CD4-positive, alpha-beta T cell (primary cell): ENCODE data around the gene LIN7C. TPM values are rescaled to one million over a fixed set of nuclear protein-coding genes. Genes with fewer than 3 reads are reported as not detected.

Source experiments
- ATAC-seq: fragments of 200-7000 bp; cut with Tn5 transposase; one replicate; pipeline ENCODE4 v1.10.0; 2022; ENCODE audit warnings: mild to moderate bottlenecking; ENCODE audit not compliant: poor library complexity
- CTCF ChIA-PET: fragments of 350-600 bp; sonication (Branson Sonifier 250); formaldehyde crosslinking; loops from one replicate; lab custom pipeline; 2021; ENCODE audit warnings: antibody characterized with exemption, inconsistent platforms; lab: Charles Lee
- POLR2A ChIA-PET: fragments of 350-600 bp; sonication (Branson Sonifier 250); formaldehyde crosslinking; loops from one replicate; lab custom pipeline; 2021; ENCODE audit warnings: antibody characterized with exemption, inconsistent platforms; lab: Charles Lee
- DNase-seq, 14 experiments: peaks; one replicate each; pipeline ENCODE4 v3.0.0-alpha.2; 2013 to 2020; ENCODE audit warnings: mixed read lengths in 2 of 14
- H3K27ac ChIP-seq, 2 donors: one replicate each; pipeline versions ENCODE4 v1.5.1 to v1.7.0; 2013; ENCODE audit warnings: low read length in 2 of 2, low read depth in 1 of 2, mild to moderate bottlenecking in 1 of 2
- H3K27me3 ChIP-seq, 2 experiments: 1 replicate in 1 of 2; 2 replicates in 1 of 2; pipeline versions ENCODE4 v1.6.1 to v1.7.0; 2013; ENCODE audit warnings: low read length in 2 of 2, control low read depth in 1 of 2, mild to moderate bottlenecking in 1 of 2, moderate library complexity in 1 of 2; ENCODE audit not compliant: insufficient read depth in 2 of 2, control insufficient read depth in 1 of 2
- H3K36me3 ChIP-seq: one replicate; pipeline ENCODE4 v1.6.1; 2013; ENCODE audit warnings: low read length, control low read depth; ENCODE audit not compliant: insufficient read depth
- H3K4me1 ChIP-seq: one replicate; pipeline ENCODE4 v1.6.1; 2013; ENCODE audit warnings: low read length, control low read depth; ENCODE audit not compliant: insufficient read depth
- H3K4me3 ChIP-seq: one replicate; pipeline ENCODE4 v1.5.1; 2013; ENCODE audit warnings: mild to moderate bottlenecking, low read length, moderate library complexity
- H3K9me3 ChIP-seq, 2 experiments: 1 replicate in 1 of 2; 2 replicates in 1 of 2; pipeline versions ENCODE4 v1.6.1 to v1.7.0; 2013; ENCODE audit warnings: low read length in 2 of 2, mild to moderate bottlenecking in 2 of 2, control low read depth in 1 of 2, moderate library complexity in 1 of 2; ENCODE audit not compliant: control insufficient read depth in 1 of 2, insufficient read depth in 1 of 2
- H3K27ac Mint-ChIP-seq: one replicate; pipeline ENCODE4 v1.8.0; 2020; ENCODE audit warnings: mixed read lengths
- H3K27me3 Mint-ChIP-seq: one replicate; pipeline ENCODE4 v1.8.0; 2021; ENCODE audit warnings: mixed read lengths
- H3K36me3 Mint-ChIP-seq: one replicate; pipeline ENCODE4 v1.8.0; 2021; ENCODE audit warnings: low read depth, mixed read lengths
- H3K4me1 Mint-ChIP-seq: one replicate; pipeline ENCODE4 v1.8.0; 2021; ENCODE audit warnings: low read depth, mixed read lengths
- H3K4me3 Mint-ChIP-seq: one replicate; pipeline ENCODE4 v1.8.0; 2020; ENCODE audit warnings: mild to moderate bottlenecking, mixed read lengths
- H3K9me3 Mint-ChIP-seq: one replicate; pipeline ENCODE4 v1.8.0; 2020; ENCODE audit warnings: mixed read lengths
- intact Hi-C, 2 experiments: fragments of 100-400 bp; cut with DNase I in 1 of 2; cut with micrococcal nuclease in 1 of 2; formaldehyde crosslinking; loops; one replicate each; pipeline versions ENCODE4 v1.15.1 to v1.9.0; 2023 to 2025; cut with DNase I, micrococcal nuclease
- total RNA-seq, 174 experiments: library from RNA in 2 of 174; stranded (reverse) in 2 of 174; gene quantifications; one replicate each; pipeline ENCODE4 v1.2.3 and lab custom pipeline; 2021 to 2026
- TF ChIP-seq, protein P1 (sequence below): fragments of 200-600 bp; IDR thresholded peaks from one replicate; pipeline ENCODE4 v1.8.0; 2022; ENCODE audit warnings: antibody characterized with exemption, mild to moderate bottlenecking

The LIN7C gene
- total RNA-seq, 2 experiments from 2014 or later, result 27.1 to 27.6 TPM

DNA sequence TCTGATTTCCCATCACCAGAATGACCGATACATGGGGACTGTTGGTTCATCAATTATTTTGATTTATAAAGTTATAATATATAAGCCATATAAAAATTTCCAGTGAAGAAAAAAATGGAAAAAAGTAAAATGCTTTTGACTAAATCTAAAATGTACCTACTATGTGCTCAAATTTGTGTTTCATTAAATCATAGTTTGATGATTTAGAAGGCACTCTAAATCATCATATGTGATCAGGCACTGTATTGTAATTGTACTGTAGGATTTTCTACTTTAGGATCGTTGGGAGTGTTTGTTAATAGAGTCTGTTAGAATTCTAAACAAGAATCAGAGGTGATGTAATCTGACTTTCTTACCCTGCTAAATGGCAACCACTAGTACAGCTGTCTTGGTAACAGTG, 2.4 kb downstream of the LIN7C start:
- intact Hi-C loops, result loop anchor here in 1 of 2 experiments (10.0 kb wide), 1 partner anchor 139 kb away; the partner anchor contains the start of gene CCDC34
- peaks cover 66% of the 10 kb centered on the region for H3K36me3 Mint-ChIP-seq
- no peak for DNase-seq
- H3K4me3 Mint-ChIP-seq, result peak overlapping the region; percentile 71
- H3K9me3 Mint-ChIP-seq, result no peaks in the 10 kb centered on the region
- POLR2A ChIA-PET, result no interaction called here
- no peak overlapping the region for H3K4me3 ChIP-seq
- H3K27me3 Mint-ChIP-seq, result no peaks in the 10 kb centered on the region
- no peak for ATAC-seq
- no peaks in the 10 kb centered on the region for H3K27me3 ChIP-seq
- H3K4me1 ChIP-seq, result peaks cover 20% of the 10 kb centered on the region
- H3K27ac Mint-ChIP-seq, result peak overlapping the region; percentile 99
- CTCF ChIA-PET, result interaction anchor here (1.0 kb wide), 1 partner anchor 18 kb away, joined by 3 read pairs; no protein-coding TSS in a partner anchor
- peaks cover 26% of the 10 kb centered on the region for H3K36me3 ChIP-seq
- H3K9me3 ChIP-seq, result no peaks in the 10 kb centered on the region
- TF ChIP-seq, protein P1, sequence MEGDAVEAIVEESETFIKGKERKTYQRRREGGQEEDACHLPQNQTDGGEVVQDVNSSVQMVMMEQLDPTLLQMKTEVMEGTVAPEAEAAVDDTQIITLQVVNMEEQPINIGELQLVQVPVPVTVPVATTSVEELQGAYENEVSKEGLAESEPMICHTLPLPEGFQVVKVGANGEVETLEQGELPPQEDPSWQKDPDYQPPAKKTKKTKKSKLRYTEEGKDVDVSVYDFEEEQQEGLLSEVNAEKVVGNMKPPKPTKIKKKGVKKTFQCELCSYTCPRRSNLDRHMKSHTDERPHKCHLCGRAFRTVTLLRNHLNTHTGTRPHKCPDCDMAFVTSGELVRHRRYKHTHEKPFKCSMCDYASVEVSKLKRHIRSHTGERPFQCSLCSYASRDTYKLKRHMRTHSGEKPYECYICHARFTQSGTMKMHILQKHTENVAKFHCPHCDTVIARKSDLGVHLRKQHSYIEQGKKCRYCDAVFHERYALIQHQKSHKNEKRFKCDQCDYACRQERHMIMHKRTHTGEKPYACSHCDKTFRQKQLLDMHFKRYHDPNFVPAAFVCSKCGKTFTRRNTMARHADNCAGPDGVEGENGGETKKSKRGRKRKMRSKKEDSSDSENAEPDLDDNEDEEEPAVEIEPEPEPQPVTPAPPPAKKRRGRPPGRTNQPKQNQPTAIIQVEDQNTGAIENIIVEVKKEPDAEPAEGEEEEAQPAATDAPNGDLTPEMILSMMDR, result no peak
- H3K27ac ChIP-seq, result no peak overlapping the region
- peaks cover 67% of the 10 kb centered on the region for H3K4me1 Mint-ChIP-seq

- no peaks in the 10 kb centered on the region for H3K9me3 Mint-ChIP-seq
- DNase-seq, result no peak
- peaks cover 47% of the 10 kb centered on the region for H3K36me3 ChIP-seq
- TF ChIP-seq, protein P1, result no peak
- intact Hi-C loops, result loop anchor here in 1 of 2 experiments (10.0 kb wide), 1 partner anchor 136 kb away; the partner anchor contains the start of gene CCDC34
- H3K4me1 Mint-ChIP-seq, result peaks cover 61% of the 10 kb centered on the region
- no peak for ATAC-seq
- no peak overlapping the region for H3K4me3 Mint-ChIP-seq
- POLR2A ChIA-PET, result no interaction called here
- H3K9me3 ChIP-seq, result no peaks in the 10 kb centered on the region
- CTCF ChIA-PET, result no interaction called here
- H3K27me3 ChIP-seq, result no peaks in the 10 kb centered on the region
- no peak overlapping the region for H3K27ac Mint-ChIP-seq
- peaks cover 73% of the 10 kb centered on the region for H3K36me3 Mint-ChIP-seq
- no peak overlapping the region for H3K27ac ChIP-seq
- no peak overlapping the region for H3K4me3 ChIP-seq
- H3K27me3 Mint-ChIP-seq, result no peaks in the 10 kb centered on the region
- H3K4me1 ChIP-seq, result peaks cover 13% of the 10 kb centered on the region
Measured at GRCh38 chr11:27501100-27501499, 5.5 kb downstream of the LIN7C start.

DNA sequence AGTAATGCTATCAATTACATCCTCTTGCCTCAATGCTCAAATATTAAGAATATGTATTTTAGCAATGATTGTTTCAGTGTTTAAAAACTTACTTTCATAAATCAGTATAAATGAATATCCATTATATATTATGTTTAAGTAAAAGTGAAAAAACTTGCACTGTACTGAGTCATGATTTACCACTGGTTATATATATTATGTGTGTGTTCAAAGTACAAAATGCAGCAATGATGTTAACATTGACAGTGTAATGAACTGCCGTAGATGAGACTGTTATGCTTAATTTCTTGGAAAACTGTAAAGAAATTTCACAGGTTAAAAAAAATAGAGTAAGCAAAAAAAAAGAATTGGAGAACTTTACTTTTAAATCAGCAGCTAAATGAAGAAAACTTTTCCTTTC, 8.7 kb downstream of the LIN7C start:
- ATAC-seq, result no peak
- TF ChIP-seq, protein P1, result no peak
- Histone ChIP-seq H3K27me3 (no peaks in the 10 kb centered on the region), H3K4me1 (no peaks in the 10 kb centered on the region), H3K27ac (no peak overlapping the region), H3K4me3 (no peak overlapping the region), H3K9me3 (no peaks in the 10 kb centered on the region), H3K36me3 (peaks cover 65% of the 10 kb centered on the region)
- DNase-seq, result no peak
- POLR2A ChIA-PET, result interaction anchor here (1.7 kb wide), 1 partner anchor 12 kb away, joined by 5 read pairs; no protein-coding TSS in a partner anchor
- no peaks in the 10 kb centered on the region for H3K9me3 Mint-ChIP-seq
- no peak overlapping the region for H3K27ac Mint-ChIP-seq
- H3K4me3 Mint-ChIP-seq, result no peak overlapping the region
- peaks cover 80% of the 10 kb centered on the region for H3K36me3 Mint-ChIP-seq
- CTCF ChIA-PET, result interaction anchor here (1.1 to 4.6 kb wide), 4 partner anchors 11 to 314 kb away, joined by 3 to 27 read pairs (median 6); no protein-coding TSS in a partner anchor
- peaks cover 37% of the 10 kb centered on the region for H3K4me1 Mint-ChIP-seq
- intact Hi-C loops, result no loop called here
- no peaks in the 10 kb centered on the region for H3K27me3 Mint-ChIP-seq
